Gastrocnemius medialis (tissue), 4 donors: ENCODE measurements around the gene RAVER2. TPM values are rescaled to one million over a fixed set of nuclear protein-coding genes. Genes with fewer than 3 reads are reported as not detected.
"Not testable (repeated sequence)": the region's sequence is repeated elsewhere in the genome, so short reads cannot be mapped to it uniquely, and the experiment has no call there.

Source experiments
- ATAC-seq, 2 donors: fragments of 150-250 bp; one replicate each; pipeline ENCODE4 v1.9.1; 2016
- DNase-seq, 2 donors: peaks; one replicate each; pipeline ENCODE4 v3.0.0-alpha.2; 2019
- H3K27ac ChIP-seq, 4 donors: fragments of 200-600 bp; sonication (generic); 1 replicate in 1 of 4; 2 replicates in 3 of 4; pipeline ENCODE4 v1.5.1; 2016 to 2018; ENCODE audit warnings: mild to moderate bottlenecking in 2 of 4, moderate library complexity in 1 of 4
- H3K27me3 ChIP-seq, 3 donors: fragments of 200-600 bp; sonication (generic) in 2 of 3; 1 replicate in 1 of 3; 2 replicates in 2 of 3; pipeline versions ENCODE4 v1.5.1 to v1.6.0; 2016 to 2019; ENCODE audit warnings: mild to moderate bottlenecking in 1 of 3, moderate library complexity in 1 of 3
- H3K36me3 ChIP-seq, 2 donors: fragments of 200-600 bp; sonication (generic) in 1 of 2; one replicate each; pipeline ENCODE4 v1.5.1; 2017 to 2018
- H3K4me1 ChIP-seq, 2 donors: fragments of 200-600 bp; sonication (generic) in 1 of 2; one replicate each; pipeline ENCODE4 v1.5.1; 2016 to 2017; ENCODE audit warnings: mild to moderate bottlenecking in 2 of 2
- H3K4me3 ChIP-seq, 4 donors: fragments of 200-600 bp; sonication (generic) in 3 of 4; 1 replicate in 1 of 4; 2 replicates in 3 of 4; pipeline ENCODE4 v1.5.1; 2016 to 2019; ENCODE audit warnings: mild to moderate bottlenecking in 2 of 4
- H3K9me3 ChIP-seq, 3 donors: fragments of 200-600 bp; sonication (generic) in 2 of 3; 1 replicate in 1 of 3; 2 replicates in 2 of 3; pipeline ENCODE4 v1.5.1; 2016 to 2019
- POLR2A ChIP-seq, 2 donors: fragments of 450-650 bp; IDR thresholded peaks; one replicate each; pipeline ENCODE4 v1.6.1; 2017; ENCODE audit warnings: antibody characterized with exemption in 2 of 2, mild to moderate bottlenecking in 2 of 2, moderate library complexity in 2 of 2
- in situ Hi-C, 4 donors: fragments of 200-750 bp; cut with MboI; loops; one replicate each; pipeline versions ENCODE4 v1.15.0 to v1.8.0; 2017; ENCODE audit warnings: low sequenced_read_pairs in 4 of 4
- intact Hi-C: fragments of 100-400 bp; cut with DNase I; formaldehyde crosslinking; loops from one replicate; pipeline ENCODE4 v1.15.1; 2023; ENCODE audit warnings: low total_unique reads
- total RNA-seq, 4 donors: library from RNA; depleted of rRNA; stranded (reverse); fragments of >200 nt; gene quantifications; one replicate each; pipeline versions ENCODE4 v1.1.0 to v1.2.3, GENCODE V29; 2016
- TF ChIP-seq, protein P1 (sequence below), 5 experiments: fragments of 450-650 bp in 3 of 5; fragments of 200-600 bp in 2 of 5; sonication (generic) in 2 of 5; IDR thresholded peaks in 4 of 5; conservative IDR thresholded peaks in 1 of 5; 1 replicate in 4 of 5; 2 replicates in 1 of 5; pipeline ENCODE4 v1.5.1; 2016 to 2019; ENCODE audit warnings: antibody characterized with exemption in 5 of 5, mild to moderate bottlenecking in 3 of 5, moderate library complexity in 3 of 5

The RAVER2 gene
- total RNA-seq, 4 donors from 2014 or later, result 8.4 to 9.4 (median 9.1) TPM

DNA sequence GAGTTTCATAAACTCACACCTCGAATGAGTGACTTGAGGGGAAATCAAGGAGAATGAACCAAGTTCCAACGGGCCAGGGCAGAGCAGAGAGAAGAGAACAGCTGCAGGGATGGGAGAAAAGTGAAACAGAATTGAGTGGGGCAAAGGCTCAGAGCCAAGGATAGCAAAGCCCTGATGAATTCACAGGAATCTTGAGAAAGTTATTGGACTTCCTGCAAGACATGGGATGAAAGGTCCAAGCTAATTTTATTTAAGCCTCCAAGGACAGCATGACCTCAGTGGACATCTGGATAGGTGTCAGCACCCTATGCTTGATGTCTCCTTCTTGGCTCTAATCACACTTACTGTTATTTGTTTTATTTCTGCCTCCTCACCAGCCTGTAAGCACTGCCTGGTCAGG lies 43.0 kb upstream of the RAVER2 start:
- Histone ChIP-seq H3K4me1 (no peaks in the 10 kb centered on the region), H3K27me3 (no peaks in the 10 kb centered on the region), H3K4me3 (no peak overlapping the region), H3K9me3 (no peaks in the 10 kb centered on the region), H3K27ac (no peak overlapping the region), H3K36me3 (no peaks in the 10 kb centered on the region)
- ATAC-seq (no peak), DNase-seq (no peak)
- intact Hi-C loops (no loop called here), in situ Hi-C loops (no loop called here)
- TF ChIP-seq POLR2A (IDR thresholded peaks at IDR 0.05), result no peak
- TF ChIP-seq, protein P1, sequence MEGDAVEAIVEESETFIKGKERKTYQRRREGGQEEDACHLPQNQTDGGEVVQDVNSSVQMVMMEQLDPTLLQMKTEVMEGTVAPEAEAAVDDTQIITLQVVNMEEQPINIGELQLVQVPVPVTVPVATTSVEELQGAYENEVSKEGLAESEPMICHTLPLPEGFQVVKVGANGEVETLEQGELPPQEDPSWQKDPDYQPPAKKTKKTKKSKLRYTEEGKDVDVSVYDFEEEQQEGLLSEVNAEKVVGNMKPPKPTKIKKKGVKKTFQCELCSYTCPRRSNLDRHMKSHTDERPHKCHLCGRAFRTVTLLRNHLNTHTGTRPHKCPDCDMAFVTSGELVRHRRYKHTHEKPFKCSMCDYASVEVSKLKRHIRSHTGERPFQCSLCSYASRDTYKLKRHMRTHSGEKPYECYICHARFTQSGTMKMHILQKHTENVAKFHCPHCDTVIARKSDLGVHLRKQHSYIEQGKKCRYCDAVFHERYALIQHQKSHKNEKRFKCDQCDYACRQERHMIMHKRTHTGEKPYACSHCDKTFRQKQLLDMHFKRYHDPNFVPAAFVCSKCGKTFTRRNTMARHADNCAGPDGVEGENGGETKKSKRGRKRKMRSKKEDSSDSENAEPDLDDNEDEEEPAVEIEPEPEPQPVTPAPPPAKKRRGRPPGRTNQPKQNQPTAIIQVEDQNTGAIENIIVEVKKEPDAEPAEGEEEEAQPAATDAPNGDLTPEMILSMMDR (IDR thresholded peaks at IDR 0.05 in 4 of 5, conservative IDR thresholded peaks at IDR 0.05 in 1 of 5), result no peak

DNA sequence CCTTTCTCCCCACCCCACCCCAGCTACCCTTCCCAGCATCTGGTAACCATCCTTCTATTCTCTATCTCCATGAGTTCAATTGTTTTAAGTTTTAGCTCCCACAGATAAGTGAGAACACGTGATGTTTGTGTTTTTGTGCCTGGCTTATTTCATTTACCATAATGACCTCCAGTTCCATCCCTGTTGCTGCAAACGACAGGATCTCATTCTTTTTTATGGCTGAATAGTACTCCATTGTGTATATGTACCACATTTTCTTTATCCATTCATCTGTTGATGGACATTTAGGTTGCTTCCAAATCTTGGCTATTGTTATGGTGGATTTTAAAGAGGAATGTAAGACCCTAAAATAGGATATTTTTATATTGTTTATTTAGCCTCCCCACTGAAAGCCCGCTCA lies 42.2 kb upstream of the RAVER2 start:
- H3K4me3 ChIP-seq, intact Hi-C loops: not testable (repeated sequence)

DNA sequence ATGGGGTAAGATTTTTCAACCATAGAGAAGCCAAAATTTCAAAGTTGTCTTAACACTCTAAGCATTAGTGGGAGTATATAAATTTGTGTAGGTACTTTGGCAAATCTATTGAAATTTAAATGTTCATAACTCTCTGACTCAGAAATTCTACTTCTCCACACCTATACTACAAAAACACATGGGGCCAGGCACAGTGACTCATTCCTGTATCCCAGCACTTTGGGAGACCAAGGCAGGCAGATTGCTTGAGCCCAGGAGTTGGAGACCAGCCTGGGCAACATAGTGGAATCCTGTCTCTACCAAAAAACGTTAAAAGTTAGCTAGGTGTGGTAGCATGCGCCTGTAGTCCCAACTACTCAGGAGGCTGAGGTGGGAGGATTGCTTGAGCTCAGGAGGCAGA lies 41.3 kb upstream of the RAVER2 start:
- DNase-seq (no peak), ATAC-seq (no peak)
- intact Hi-C loops (no loop called here), in situ Hi-C loops (no loop called here)
- no peaks in the 10 kb centered on the region for H3K4me1 ChIP-seq
- no peak overlapping the region for H3K4me3 ChIP-seq
- H3K27ac ChIP-seq, result no peak overlapping the region
- no peaks in the 10 kb centered on the region for H3K36me3 ChIP-seq
- no peaks in the 10 kb centered on the region for H3K9me3 ChIP-seq
- TF ChIP-seq, protein P1 (IDR thresholded peaks at IDR 0.05 in 4 of 5, conservative IDR thresholded peaks at IDR 0.05 in 1 of 5), result no peak
- TF ChIP-seq POLR2A (IDR thresholded peaks at IDR 0.05), result no peak
- H3K27me3 ChIP-seq, result no peaks in the 10 kb centered on the region

More for the DNA sequence above, 42.2 kb upstream of the RAVER2 start:
- ATAC-seq, H3K27ac ChIP-seq, H3K9me3 ChIP-seq, DNase-seq, H3K36me3 ChIP-seq, H3K4me1 ChIP-seq, in situ Hi-C loops, H3K27me3 ChIP-seq: not testable (repeated sequence)

DNA sequence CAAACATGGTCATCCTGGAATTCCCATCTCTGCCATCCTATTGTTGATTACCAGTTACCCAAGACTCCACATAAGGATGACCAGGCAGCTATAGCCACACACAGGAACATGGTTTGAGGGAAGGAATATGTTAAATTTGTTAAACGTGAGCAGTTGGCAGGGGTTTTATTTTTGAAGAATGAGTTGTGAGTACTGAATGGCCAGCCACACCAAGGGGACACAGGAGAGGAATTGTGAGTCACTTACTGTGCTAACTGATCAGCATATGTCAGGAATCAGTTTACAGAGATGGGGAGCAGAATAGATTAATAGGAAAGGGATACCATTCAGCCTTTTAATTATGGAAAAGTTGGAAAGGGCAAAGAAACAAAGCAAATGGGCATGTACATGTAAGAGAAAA lies 39.3 kb upstream of the RAVER2 start:
- no peak for ATAC-seq
- no peaks in the 10 kb centered on the region for H3K36me3 ChIP-seq
- no peak overlapping the region for H3K4me3 ChIP-seq
- intact Hi-C loops (no loop called here), in situ Hi-C loops (no loop called here)
- no peak overlapping the region for H3K27ac ChIP-seq
- no peaks in the 10 kb centered on the region for H3K27me3 ChIP-seq
- DNase-seq, result no peak
- no peaks in the 10 kb centered on the region for H3K9me3 ChIP-seq
- H3K4me1 ChIP-seq, result no peaks in the 10 kb centered on the region
- TF ChIP-seq POLR2A (IDR thresholded peaks at IDR 0.05), result no peak
- TF ChIP-seq, protein P1 (IDR thresholded peaks at IDR 0.05 in 4 of 5, conservative IDR thresholded peaks at IDR 0.05 in 1 of 5), result no peak

DNA sequence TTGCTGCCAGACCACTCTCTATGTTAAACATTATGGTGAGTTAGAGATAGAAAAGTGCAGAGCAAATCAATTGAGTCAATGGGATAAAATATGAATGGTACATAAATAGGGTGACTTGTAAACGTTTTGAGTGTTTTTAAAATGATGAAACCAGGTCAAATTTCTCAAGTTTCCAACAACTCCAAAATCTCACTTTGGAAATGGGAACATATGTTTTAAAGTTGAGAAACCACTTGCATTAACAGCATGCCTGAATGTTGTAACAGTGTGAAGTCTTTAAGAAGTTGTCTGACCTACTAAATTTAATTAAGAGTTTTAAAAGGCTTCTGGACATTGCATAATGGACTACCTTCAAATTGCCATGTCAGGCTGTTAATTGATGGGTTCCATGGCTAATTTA lies 33.6 kb upstream of the RAVER2 start:
- no peak for ATAC-seq
- H3K36me3 ChIP-seq, result no peaks in the 10 kb centered on the region
- TF ChIP-seq, protein P1 (IDR thresholded peaks at IDR 0.05 in 4 of 5, conservative IDR thresholded peaks at IDR 0.05 in 1 of 5), result no peak
- no peak for TF ChIP-seq POLR2A (IDR thresholded peaks at IDR 0.05)
- H3K4me3 ChIP-seq, result no peak overlapping the region
- intact Hi-C loops (no loop called here), in situ Hi-C loops (no loop called here)
- no peak overlapping the region for H3K27ac ChIP-seq
- H3K4me1 ChIP-seq, result no peaks in the 10 kb centered on the region
- H3K27me3 ChIP-seq, result no peaks in the 10 kb centered on the region
- DNase-seq, result no peak
- H3K9me3 ChIP-seq, result no peaks in the 10 kb centered on the region
